Inferior parietal cortex (tissue), 1 donor: Measurements from ENCODE around the gene STK39.

Experiments used
- DNase-seq: peaks from one replicate; pipeline ENCODE4 v3.0.0-alpha.2; 2016; ENCODE audit errors: extremely low spot score

Gene STK39

DNA sequence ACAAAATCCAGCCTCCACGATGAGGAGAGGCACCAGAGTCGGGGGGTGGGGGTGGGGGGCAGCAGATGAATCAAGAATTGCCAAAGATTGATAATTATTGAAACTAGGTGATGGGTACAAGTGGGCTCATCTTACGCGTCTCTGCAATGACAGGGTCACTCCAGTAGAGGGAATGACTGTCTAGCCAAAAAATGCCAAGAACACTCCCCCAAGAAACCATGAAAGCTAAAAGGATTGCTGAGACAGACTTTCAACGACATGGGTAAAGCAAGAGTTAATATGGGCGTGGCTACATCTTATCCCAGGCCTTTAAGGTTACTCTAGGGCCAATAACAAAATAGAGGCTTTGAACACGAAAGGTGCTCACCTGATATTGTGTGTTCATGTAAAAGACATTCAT is 86.5 kb downstream of the STK39 start:
- no peak for DNase-seq

- no peak for DNase-seq
Observed at GRCh38 chr2:168159754-168160585, 87.4 kb downstream of the STK39 start.

DNA sequence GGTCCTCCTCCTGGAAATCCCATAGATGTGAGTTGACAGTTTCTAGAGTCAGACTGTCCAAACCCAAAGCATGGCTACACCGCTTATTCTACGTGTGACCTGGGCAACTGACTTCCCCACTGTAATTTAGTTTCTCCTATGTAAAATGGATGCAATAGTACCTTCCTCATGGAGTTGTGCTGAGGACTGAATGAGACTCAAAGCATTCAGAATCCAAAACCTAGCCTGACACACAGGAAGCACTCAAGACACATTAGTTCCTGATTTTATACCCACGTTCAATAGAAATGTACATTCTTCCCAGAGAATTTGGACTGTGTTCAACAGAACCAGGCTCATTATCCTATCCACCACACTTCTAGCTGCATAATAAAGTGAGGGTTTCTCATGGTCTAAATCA is 88.8 kb downstream of the STK39 start:
- DNase-seq, result no peak

- no peak for DNase-seq
Observed at GRCh38 chr2:168157926-168158325, 89.5 kb downstream of the STK39 start.

GRCh38 chr2:168157070-168157469 is 90.3 kb downstream of the STK39 start:
- DNase-seq, result no peak

DNA sequence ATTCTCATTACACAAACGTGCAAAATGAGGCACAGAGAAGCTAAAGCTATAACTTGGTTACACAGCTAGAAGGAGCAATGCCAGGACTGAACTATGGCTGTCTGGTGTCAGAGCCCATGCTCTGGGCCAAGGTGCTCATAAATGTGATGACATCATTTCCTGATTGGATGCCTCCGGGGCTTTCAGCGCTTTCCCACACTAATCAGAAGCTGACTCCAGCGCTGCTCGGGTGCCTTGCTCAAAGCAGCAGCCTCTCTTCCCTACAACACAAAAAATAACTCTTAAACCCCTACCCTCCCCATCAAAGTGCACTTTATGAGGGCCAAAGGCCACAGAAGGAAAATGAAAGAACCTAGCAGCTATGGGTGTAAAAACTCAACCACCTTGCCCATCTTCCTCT is 90.7 kb downstream of the STK39 start:
- no peak for DNase-seq

DNA sequence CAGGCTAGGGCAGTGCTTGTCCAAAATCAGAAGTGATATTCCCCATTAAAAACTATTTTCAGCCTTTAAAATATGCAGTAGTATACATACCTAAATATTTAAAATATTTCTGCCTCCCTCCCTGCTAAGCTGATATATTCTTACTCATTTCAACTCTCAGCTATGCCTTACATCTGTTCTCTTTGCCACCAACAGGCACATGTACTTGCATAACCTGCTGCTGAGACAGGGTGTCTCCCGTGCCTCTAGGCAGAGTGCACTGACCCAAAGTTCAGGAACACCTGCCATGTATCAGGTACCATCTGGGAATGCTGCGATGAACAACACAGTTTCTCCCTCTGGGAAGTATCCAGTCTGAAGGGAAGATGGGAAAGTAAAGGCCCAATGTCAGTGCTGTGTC is 91.7 kb downstream of the STK39 start:
- DNase-seq, result no peak

DNA sequence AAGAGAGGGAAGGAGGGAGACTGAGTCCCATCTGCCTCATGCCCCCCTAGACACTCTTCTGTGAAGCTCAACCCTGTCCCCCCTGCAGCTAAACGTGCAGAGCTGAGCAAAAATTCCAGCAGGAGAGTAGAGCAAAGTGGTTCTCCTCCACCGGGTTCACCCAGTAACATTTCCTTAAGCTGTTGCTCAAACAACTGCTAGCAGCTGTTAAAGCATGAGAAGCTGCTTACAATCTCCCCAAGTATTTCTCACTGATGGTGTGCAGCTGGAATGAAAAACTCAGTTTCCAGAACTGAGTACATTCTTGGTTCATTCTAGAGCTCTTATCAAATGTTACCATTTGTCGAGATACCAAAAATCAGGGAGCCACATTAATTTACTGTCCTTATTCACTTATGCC is 92.3 kb downstream of the STK39 start:
- no peak for DNase-seq

- no peak for DNase-seq
Observed at GRCh38 chr2:168152902-168153530, 94.4 kb downstream of the STK39 start.

- DNase-seq, result no peak
Observed at GRCh38 chr2:168149986-168150385, 97.4 kb downstream of the STK39 start.

DNA sequence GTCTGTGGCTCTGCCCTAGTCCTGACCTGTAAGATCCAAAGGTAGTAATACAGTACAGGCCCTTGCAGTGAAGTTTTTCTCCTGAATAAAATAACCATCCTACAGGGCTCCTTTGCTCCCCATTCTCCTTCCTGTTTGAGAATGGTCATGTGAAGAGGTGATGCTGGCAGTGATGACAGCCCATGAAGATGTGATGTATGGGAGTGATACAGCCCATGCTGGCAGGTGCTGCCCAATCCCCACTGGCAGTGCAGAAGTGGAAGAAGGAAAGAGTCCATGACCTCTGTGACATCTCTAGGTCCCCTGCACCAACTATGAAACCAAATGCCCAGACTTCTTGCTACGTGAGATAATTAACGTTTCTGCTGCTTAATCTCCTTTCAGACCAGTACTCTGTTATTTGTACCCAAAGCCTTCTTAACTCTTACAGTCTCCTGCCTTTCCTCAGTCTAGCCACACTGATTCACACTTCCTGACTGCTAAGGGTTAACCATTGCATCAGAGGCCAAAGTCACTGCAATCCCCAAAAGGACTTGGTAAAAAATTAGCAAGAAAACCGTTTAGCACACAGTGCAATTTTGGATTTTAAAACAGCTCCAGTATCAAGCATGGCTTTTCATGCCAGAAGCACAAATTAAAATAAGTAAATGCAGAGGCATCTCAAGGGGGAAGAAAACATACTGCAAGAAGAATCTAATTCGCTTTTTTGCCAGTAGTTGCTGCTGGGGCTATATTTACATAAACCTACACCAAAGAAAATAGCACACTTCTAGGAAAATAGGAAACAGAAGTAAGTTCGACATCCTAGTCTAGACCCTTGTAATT is 98.0 kb downstream of the STK39 start:
- DNase-seq, result no peak

GRCh38 chr2:168147830-168148794 is 99.3 kb downstream of the STK39 start:
- no peak for DNase-seq

GRCh38 chr2:168146892-168147810 is 100.2 kb downstream of the STK39 start:
- DNase-seq, result no peak

GRCh38 chr2:168145426-168146310 is 101.7 kb downstream of the STK39 start:
- DNase-seq, result no peak

DNA sequence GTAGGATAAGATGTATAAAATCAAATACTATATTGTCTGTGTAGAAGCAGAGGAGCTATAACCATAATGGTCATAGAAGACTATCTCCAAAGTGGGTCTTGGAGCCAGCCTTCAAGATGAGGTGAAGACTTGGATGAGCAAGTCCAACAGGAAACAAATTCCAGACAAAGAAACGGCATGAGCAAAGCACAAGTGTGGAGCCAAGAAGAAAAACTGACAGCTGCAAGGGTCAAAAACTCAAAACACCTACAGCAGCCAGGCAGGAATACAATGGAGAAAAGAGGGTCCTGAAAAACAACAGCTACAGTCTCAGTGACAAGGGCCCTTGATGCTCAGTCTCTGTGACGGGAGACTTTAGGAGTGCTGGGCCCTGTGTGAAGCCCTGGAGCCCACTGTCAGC is 102.4 kb downstream of the STK39 start:
- DNase-seq, result no peak

DNA sequence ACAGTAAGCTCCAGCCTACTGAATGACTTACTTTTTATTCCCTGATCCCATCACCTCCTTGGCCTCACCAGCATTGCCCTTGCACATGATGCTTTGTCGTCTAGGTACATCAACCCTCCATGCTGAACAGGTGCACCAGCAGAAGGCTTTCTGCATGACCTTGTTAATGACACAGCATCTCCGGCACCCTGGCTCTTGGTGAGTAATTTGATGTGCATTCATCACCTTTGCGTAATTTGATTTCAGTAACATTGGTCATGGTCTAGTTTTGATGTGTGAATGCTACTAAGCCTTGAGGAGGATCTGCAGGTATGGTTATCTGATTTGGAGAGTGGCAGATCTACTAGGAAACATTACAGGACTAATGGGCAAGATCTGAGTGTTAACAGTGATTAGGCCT is 103.6 kb downstream of the STK39 start:
- no peak for DNase-seq

- DNase-seq, result no peak
Observed at GRCh38 chr2:168140892-168141291, 106.5 kb downstream of the STK39 start.

DNA sequence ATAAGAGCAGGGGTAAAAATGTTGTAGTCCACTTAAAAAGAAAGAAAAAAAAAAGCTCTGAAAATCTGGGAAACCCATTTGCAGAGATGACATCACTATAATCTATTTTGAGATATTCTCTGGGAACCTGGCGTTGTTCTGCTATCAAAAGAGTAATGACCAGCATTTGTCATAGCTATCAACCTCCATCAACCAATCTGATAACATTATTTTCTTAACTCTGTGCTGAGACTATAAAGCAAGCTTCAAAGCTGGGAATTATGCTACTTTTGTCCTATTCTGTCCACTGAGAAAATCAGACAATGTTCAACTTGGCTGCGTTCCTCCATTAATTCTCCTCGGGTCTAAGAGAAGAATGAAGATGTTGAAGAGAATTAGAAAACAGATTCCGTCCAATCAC is 107.5 kb downstream of the STK39 start:
- DNase-seq, result no peak

DNA sequence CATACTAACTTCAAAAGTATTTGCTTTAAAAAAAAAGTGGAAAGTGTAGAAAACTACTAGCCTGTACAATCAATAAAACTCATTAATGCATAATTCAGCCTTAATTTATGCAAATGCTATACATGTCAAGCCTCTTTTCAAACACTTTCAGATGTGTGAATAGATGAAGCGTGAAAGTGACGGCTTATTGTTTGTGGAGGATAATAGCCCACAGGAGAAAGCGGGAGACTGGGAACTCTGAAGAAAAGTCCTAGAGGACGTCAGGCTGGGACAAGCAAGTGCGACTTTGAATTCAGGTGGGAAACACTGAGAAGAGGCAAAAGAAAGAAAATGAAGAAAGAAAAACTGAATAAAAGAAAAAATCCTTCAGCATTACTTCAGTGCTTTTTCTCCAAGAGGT is 108.5 kb downstream of the STK39 start:
- DNase-seq, result no peak
